HG03045 (cell line): ENCODE measurements around the gene CDC42EP3.

Experiments
- ATAC-seq: cut with Tn5 transposase; IDR thresholded peaks from one replicate; pipeline ENCODE4 v1.9.1; 2021; ENCODE audit warnings: mild to moderate bottlenecking, moderate library complexity; ENCODE audit not compliant: unreplicated experiment

Gene CDC42EP3

GRCh38 chr2:37637190-37637860, 34.1 kb downstream of the CDC42EP3 start:
- ATAC-seq: no peak

GRCh38 chr2:37636381-37637066, 34.9 kb downstream of the CDC42EP3 start:
- no peak for ATAC-seq

DNA sequence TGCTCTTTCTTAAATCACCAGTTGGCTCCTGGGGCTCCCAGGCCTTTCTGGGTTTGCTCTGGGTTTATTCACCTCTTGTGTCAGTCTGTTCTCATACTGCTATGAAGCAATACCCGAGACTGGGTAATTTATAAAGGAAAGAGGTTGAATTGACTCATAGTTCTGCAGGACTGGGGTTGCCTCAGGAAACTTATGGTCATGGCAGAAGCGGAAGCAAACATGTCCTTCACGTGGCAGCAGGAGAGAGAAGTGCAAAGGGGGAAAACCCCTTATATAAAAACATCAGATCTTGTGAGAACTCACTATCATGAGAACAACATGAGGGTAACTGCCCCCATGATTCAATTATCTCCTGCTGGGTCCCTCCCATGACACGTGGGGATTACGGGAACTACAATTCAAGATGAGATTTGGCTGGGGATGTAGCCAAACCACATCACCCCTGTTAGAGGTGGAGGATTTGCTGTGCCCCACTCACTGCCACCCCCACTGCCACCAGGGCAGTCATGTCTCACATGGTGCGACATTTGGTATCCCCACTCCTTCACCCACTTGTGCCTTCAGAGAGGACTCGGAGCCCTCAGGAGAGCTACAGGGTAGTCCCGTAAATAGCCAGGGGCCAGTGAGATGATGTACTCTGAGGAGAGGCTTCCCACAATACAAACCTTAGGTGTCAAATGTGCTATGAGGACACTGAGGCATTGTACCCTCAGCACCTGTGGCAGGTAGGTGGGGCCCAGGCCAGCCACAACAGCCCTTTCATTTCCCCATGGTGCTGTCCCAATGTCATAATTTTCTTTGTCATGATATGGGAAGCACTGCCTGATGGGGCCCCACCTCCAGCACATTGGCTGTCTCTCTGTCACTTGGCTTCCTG, 35.7 kb downstream of the CDC42EP3 start:
- peak; percentile 76 for ATAC-seq

GRCh38 chr2:37634914-37635503, 36.4 kb downstream of the CDC42EP3 start:
- ATAC-seq: no peak

GRCh38 chr2:37633845-37634244, 37.6 kb downstream of the CDC42EP3 start:
- no peak for ATAC-seq

- ATAC-seq: no peak
Observed at GRCh38 chr2:37633234-37633633, 38.2 kb downstream of the CDC42EP3 start.

GRCh38 chr2:37632310-37632709, 39.1 kb downstream of the CDC42EP3 start:
- no peak for ATAC-seq

- ATAC-seq: no peak
Observed at GRCh38 chr2:37631698-37632097, 39.7 kb downstream of the CDC42EP3 start.

- ATAC-seq: no peak
Observed at GRCh38 chr2:37631292-37631691, 40.1 kb downstream of the CDC42EP3 start.

DNA sequence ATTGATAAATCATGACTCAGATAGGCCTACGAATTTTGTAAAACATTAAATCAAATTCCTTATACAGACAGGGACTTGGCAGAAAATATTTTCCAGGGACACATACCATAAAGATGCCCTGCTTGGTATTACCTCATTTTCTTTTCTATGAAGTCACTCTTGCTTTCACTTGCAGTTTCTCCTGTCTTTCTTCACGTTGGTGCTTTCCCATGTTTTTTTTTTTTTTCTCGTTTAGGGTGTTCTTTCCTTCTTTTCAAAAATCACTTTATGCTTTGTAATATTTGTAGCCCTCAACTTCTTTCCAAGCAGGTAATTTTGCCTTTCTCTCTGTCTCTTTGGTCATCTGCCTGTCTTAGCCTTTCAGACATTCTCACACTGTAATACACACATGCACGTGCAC, 40.7 kb downstream of the CDC42EP3 start:
- ATAC-seq: no peak

DNA sequence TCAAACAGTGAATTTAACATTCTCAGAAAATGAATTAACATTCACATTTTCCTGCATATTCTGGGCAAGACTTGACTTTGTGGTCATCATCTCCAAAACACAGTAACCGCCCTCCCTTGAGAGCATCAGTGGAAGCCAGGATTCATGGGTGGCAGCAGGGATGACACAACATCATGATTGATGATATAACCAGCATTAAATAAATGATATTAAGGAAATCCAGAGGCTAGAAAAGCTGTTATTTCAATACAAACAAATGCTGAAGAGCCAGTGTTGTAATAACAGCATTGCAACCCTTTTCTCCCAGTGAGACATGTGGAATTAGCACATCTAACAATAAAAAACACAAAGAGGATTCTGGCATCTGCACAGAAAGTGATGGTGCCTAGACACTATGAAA, 41.1 kb downstream of the CDC42EP3 start:
- ATAC-seq: no peak

- ATAC-seq: no peak
Observed at GRCh38 chr2:37629529-37629928, 41.9 kb downstream of the CDC42EP3 start.

DNA sequence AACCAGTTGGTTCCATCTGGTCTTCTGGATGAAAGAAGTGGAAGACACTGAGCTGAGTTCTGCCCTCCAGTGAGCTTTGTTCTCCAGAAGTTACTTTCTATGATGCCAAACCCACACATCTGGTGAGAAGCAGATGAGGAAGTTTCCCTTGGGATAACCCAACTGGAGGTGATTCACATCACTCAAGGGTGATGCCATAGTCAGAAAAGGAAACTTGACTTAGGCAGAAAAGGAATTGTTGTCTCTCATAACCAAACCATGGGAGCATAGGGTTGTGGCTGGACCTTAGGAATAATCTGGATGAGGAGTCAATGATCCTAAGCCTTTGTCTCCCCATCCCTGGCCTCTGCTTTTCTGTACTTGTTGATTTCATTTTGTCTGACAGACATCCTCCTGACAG, 43.7 kb downstream of the CDC42EP3 start:
- ATAC-seq: no peak

- peak; percentile 36 for ATAC-seq
Observed at GRCh38 chr2:37625796-37626571, 45.5 kb downstream of the CDC42EP3 start.

- ATAC-seq: no peak
Observed at GRCh38 chr2:37625156-37625555, 46.3 kb downstream of the CDC42EP3 start.

GRCh38 chr2:37623971-37624900, 47.2 kb downstream of the CDC42EP3 start:
- ATAC-seq: peak; percentile 91

DNA sequence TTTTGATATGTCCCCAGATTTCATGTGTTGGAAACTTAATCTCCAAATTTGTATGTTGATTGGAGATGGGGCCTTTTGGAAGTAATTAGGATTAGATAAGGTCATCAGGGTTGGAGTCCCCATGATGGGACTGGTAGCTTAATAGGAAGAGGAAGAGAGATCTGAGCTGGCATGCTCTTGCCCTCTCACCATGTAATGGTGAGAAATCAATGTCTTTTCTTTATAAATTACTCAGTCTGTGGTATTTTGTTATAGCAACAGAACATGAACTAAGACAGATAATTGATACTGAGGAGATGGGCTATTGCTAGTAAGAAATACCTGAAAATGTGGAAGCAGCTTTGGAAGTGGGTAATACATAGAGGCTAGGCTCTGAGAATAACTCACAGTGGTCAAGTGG, 48.0 kb downstream of the CDC42EP3 start:
- ATAC-seq: no peak

DNA sequence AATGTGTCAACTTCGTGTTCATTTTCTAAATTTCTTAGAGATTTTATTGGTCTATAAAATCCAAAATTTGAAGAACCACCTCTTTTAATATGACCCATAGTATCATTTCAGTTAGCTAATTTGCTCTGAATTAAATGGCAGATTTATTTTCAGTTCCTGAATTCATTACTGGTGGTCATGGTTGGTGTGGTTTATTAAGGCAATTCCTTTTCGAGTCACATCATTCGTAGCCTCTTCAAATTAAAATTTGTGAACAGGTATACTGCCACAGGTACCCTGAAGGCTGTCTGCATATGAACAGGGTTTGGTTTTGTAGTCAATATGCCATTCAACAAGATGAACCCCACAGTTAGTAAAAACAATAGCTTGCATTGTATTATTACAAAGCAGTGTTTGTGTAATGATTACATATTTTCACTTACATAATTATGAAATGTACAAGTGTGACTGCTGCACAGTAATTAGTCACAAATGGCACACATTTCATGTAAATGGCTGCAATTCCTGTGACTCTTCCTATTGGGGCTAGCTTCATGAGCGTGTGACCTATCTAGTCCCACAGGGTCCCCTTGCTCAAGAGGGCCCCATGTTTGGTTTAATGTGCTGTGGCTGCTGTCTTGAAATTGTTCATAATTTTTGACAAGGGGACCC, 48.9 kb downstream of the CDC42EP3 start:
- ATAC-seq: no peak

- no peak for ATAC-seq
Observed at GRCh38 chr2:37621199-37621598, 50.2 kb downstream of the CDC42EP3 start.
